ENCODE results near the gene PLD6.

DNA sequence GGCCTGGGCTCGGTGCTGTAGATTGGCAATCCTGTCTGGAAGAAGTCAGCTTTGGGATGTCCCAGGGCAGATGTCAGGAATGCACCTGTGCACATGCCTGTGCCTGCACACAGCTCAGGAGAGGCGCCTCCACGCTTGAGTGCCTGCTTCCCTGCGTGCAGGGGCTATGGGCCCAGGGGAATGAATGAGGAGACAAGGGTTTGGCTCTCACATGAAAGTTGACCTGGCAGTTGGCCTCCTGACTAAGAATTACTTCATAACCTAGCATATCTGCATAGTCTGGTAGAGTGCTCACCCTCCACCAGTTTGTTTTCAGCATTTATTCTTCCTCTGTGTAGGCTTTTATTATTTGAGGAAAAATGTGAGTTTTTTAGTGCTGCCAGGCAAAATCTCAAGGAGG lies 50.0 kb downstream of the PLD6 start:
- TF ChIP-seq, protein P1, sequence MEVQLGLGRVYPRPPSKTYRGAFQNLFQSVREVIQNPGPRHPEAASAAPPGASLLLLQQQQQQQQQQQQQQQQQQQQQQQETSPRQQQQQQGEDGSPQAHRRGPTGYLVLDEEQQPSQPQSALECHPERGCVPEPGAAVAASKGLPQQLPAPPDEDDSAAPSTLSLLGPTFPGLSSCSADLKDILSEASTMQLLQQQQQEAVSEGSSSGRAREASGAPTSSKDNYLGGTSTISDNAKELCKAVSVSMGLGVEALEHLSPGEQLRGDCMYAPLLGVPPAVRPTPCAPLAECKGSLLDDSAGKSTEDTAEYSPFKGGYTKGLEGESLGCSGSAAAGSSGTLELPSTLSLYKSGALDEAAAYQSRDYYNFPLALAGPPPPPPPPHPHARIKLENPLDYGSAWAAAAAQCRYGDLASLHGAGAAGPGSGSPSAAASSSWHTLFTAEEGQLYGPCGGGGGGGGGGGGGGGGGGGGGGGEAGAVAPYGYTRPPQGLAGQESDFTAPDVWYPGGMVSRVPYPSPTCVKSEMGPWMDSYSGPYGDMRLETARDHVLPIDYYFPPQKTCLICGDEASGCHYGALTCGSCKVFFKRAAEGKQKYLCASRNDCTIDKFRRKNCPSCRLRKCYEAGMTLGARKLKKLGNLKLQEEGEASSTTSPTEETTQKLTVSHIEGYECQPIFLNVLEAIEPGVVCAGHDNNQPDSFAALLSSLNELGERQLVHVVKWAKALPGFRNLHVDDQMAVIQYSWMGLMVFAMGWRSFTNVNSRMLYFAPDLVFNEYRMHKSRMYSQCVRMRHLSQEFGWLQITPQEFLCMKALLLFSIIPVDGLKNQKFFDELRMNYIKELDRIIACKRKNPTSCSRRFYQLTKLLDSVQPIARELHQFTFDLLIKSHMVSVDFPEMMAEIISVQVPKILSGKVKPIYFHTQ (CRISPR knock-in tag; IDR thresholded peaks at IDR 0.05), result no peak
- TF ChIP-seq, protein P2, sequence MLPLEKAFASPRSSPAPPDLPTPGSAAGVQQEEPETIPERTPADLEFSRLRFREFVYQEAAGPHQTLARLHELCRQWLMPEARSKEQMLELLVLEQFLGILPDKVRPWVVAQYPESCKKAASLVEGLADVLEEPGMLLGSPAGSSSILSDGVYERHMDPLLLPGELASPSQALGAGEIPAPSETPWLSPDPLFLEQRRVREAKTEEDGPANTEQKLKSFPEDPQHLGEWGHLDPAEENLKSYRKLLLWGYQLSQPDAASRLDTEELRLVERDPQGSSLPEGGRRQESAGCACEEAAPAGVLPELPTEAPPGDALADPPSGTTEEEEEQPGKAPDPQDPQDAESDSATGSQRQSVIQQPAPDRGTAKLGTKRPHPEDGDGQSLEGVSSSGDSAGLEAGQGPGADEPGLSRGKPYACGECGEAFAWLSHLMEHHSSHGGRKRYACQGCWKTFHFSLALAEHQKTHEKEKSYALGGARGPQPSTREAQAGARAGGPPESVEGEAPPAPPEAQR (CRISPR knock-in tag; IDR thresholded peaks at IDR 0.05), result no peak
- TF ChIP-seq MXD4 (CRISPR knock-in tag; IDR thresholded peaks at IDR 0.05; ENCODE audit: borderline replicate concordance) (no peak), FOXK1 (CRISPR knock-in tag; IDR thresholded peaks at IDR 0.05) (no peak)
- TF ChIP-seq, protein P3, sequence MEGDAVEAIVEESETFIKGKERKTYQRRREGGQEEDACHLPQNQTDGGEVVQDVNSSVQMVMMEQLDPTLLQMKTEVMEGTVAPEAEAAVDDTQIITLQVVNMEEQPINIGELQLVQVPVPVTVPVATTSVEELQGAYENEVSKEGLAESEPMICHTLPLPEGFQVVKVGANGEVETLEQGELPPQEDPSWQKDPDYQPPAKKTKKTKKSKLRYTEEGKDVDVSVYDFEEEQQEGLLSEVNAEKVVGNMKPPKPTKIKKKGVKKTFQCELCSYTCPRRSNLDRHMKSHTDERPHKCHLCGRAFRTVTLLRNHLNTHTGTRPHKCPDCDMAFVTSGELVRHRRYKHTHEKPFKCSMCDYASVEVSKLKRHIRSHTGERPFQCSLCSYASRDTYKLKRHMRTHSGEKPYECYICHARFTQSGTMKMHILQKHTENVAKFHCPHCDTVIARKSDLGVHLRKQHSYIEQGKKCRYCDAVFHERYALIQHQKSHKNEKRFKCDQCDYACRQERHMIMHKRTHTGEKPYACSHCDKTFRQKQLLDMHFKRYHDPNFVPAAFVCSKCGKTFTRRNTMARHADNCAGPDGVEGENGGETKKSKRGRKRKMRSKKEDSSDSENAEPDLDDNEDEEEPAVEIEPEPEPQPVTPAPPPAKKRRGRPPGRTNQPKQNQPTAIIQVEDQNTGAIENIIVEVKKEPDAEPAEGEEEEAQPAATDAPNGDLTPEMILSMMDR (IDR thresholded peaks at IDR 0.05), result no peak

All from WTC11 (cell line).